Measurements from ENCODE around the gene IREB2.
"Not testable (repeated sequence)": the region's sequence is repeated elsewhere in the genome, so short reads cannot be mapped to it uniquely, and the experiment has no call there.

IREB2 gene

GRCh38 chr15:78399091-78399490, 38.9 kb upstream of the IREB2 start:
- H3K4me2 ChIP-seq (ENCODE audit: low read depth, low read length, poor library complexity, severe bottlenecking): no peak overlapping the region
- no peaks in the 10 kb centered on the region for H4K20me1 ChIP-seq (ENCODE audit: low read depth, low read length)
- H3K9me3 ChIP-seq (ENCODE audit: insufficient read depth, low read length): no peaks in the 10 kb centered on the region
- H3K9ac ChIP-seq (ENCODE audit: low read length): no peak overlapping the region
- no peaks in the 10 kb centered on the region for H3F3A ChIP-seq (ENCODE audit: insufficient read depth)
- H3K9me2 ChIP-seq (replicated peaks; ENCODE audit: insufficient read depth, low read length): no peaks in the 10 kb centered on the region
- H3K79me2 ChIP-seq (ENCODE audit: insufficient read depth, low read length): no peaks in the 10 kb centered on the region
- no peak overlapping the region for H3K4me3 ChIP-seq (ENCODE audit: insufficient read depth, low read length, poor library complexity, severe bottlenecking)
- H3K36me3 ChIP-seq (ENCODE audit: low read length): no peaks in the 10 kb centered on the region
- TF ChIP-seq EZH2phosphoT487 (conservative IDR thresholded peaks at IDR 0.05; ENCODE audit: low read length) (no peak), CTCF (IDR thresholded peaks at IDR 0.05; ENCODE audit: insufficient read depth, low read length, poor library complexity, severe bottlenecking) (no peak)
- H3K27ac ChIP-seq (ENCODE audit: low read depth, low read length): no peak overlapping the region
- H3K27me3 ChIP-seq (ENCODE audit: low read length): no peaks in the 10 kb centered on the region
- no peak overlapping the region for H2AFZ ChIP-seq (ENCODE audit: low read depth, low read length, severe bottlenecking)

- Histone ChIP-seq H3K4me3 (ENCODE audit: insufficient read depth, low read length, poor library complexity, severe bottlenecking) (no peak overlapping the region), H3K4me2 (ENCODE audit: low read depth, low read length, poor library complexity, severe bottlenecking) (no peak overlapping the region), H3K27ac (ENCODE audit: low read depth, low read length) (no peak overlapping the region), H3F3A (ENCODE audit: insufficient read depth) (no peaks in the 10 kb centered on the region), H3K9ac (ENCODE audit: low read length) (no peak overlapping the region), H3K36me3 (ENCODE audit: low read length) (no peaks in the 10 kb centered on the region), H3K27me3 (ENCODE audit: low read length) (no peaks in the 10 kb centered on the region), H2AFZ (ENCODE audit: low read depth, low read length, severe bottlenecking) (no peak overlapping the region), H4K20me1 (ENCODE audit: low read depth, low read length) (no peaks in the 10 kb centered on the region), H3K79me2 (ENCODE audit: insufficient read depth, low read length) (no peaks in the 10 kb centered on the region), H3K9me3 (ENCODE audit: insufficient read depth, low read length) (peaks cover 7% of the 10 kb centered on the region; the same call in 1 of the 2 replicates), H3K9me2 (replicated peaks; ENCODE audit: insufficient read depth, low read length) (no peaks in the 10 kb centered on the region)
- no peak for TF ChIP-seq EZH2phosphoT487 (conservative IDR thresholded peaks at IDR 0.05; ENCODE audit: low read length)
- TF ChIP-seq CTCF (IDR thresholded peaks at IDR 0.05; ENCODE audit: insufficient read depth, low read length, poor library complexity, severe bottlenecking): no peak
Measured at GRCh38 chr15:78402061-78402610, 35.9 kb upstream of the IREB2 start.

- Histone ChIP-seq H3K9ac (ENCODE audit: low read length) (no peak overlapping the region), H3K9me2 (replicated peaks; ENCODE audit: insufficient read depth, low read length) (no peaks in the 10 kb centered on the region), H2AFZ (ENCODE audit: low read depth, low read length, severe bottlenecking) (no peak overlapping the region), H3K4me2 (ENCODE audit: low read depth, low read length, poor library complexity, severe bottlenecking) (no peak overlapping the region), H3K79me2 (ENCODE audit: insufficient read depth, low read length) (no peaks in the 10 kb centered on the region), H3K27ac (ENCODE audit: low read depth, low read length) (no peak overlapping the region), H3F3A (ENCODE audit: insufficient read depth) (no peaks in the 10 kb centered on the region), H3K36me3 (ENCODE audit: low read length) (no peaks in the 10 kb centered on the region), H3K4me3 (ENCODE audit: insufficient read depth, low read length, poor library complexity, severe bottlenecking) (no peak overlapping the region), H3K27me3 (ENCODE audit: low read length) (no peaks in the 10 kb centered on the region), H4K20me1 (ENCODE audit: low read depth, low read length) (no peaks in the 10 kb centered on the region), H3K9me3 (ENCODE audit: insufficient read depth, low read length) (peaks cover 7% of the 10 kb centered on the region; the same call in 1 of the 2 replicates)
- TF ChIP-seq CTCF (IDR thresholded peaks at IDR 0.05; ENCODE audit: insufficient read depth, low read length, poor library complexity, severe bottlenecking): no peak
- no peak for TF ChIP-seq EZH2phosphoT487 (conservative IDR thresholded peaks at IDR 0.05; ENCODE audit: low read length)
Measured at GRCh38 chr15:78404125-78404524, 33.9 kb upstream of the IREB2 start.

GRCh38 chr15:78404796-78405195, 33.2 kb upstream of the IREB2 start:
- not testable (repeated sequence) for H3K36me3 ChIP-seq (ENCODE audit: low read length); H3F3A ChIP-seq (ENCODE audit: insufficient read depth); H3K9me2 ChIP-seq (replicated peaks; ENCODE audit: insufficient read depth, low read length); H3K4me2 ChIP-seq (ENCODE audit: low read depth, low read length, poor library complexity, severe bottlenecking); H3K79me2 ChIP-seq (ENCODE audit: insufficient read depth, low read length); H3K9ac ChIP-seq (ENCODE audit: low read length); H3K9me3 ChIP-seq (ENCODE audit: insufficient read depth, low read length); H3K4me3 ChIP-seq (ENCODE audit: insufficient read depth, low read length, poor library complexity, severe bottlenecking); H4K20me1 ChIP-seq (ENCODE audit: low read depth, low read length); H3K27me3 ChIP-seq (ENCODE audit: low read length); H2AFZ ChIP-seq (ENCODE audit: low read depth, low read length, severe bottlenecking); H3K27ac ChIP-seq (ENCODE audit: low read depth, low read length)

All from SU-DHL-6 (cell line).